Natural killer cell (primary cell): Measurements from ENCODE around the gene HELZ. TPM values are rescaled to one million over a fixed set of nuclear protein-coding genes. Genes with fewer than 3 reads are reported as not detected.

ENCODE experiments used
- ATAC-seq, 3 donors: fragments of 150-1000 bp in 2 of 3; fragments of 200-7000 bp in 1 of 3; cut with Tn5 transposase; 1 replicate in 1 of 3; 2 replicates in 2 of 3; pipeline ENCODE4 v1.10.0; 2021; ENCODE audit warnings: mild to moderate bottlenecking in 2 of 3, moderate library complexity in 2 of 3
- DNase-seq, 2 donors: peaks; one replicate each; pipeline versions ENCODE4 v3.0.0 to v3.0.0-alpha.2; 2013 to 2021; ENCODE audit warnings: mixed read lengths in 1 of 2
- H3K27ac ChIP-seq: one replicate; pipeline ENCODE4 v1.5.1; 2013; ENCODE audit warnings: mild to moderate bottlenecking, low read length
- H3K27me3 ChIP-seq: one replicate; pipeline ENCODE4 v1.6.1; 2013; ENCODE audit warnings: low read length; ENCODE audit not compliant: control insufficient read depth, insufficient read depth
- H3K36me3 ChIP-seq: one replicate; pipeline ENCODE4 v1.6.1; 2013; ENCODE audit warnings: low read length; ENCODE audit not compliant: control insufficient read depth, insufficient read depth
- H3K4me1 ChIP-seq: one replicate; pipeline ENCODE4 v1.6.1; 2013; ENCODE audit warnings: low read length; ENCODE audit not compliant: control insufficient read depth, insufficient read depth
- H3K4me3 ChIP-seq: one replicate; pipeline ENCODE4 v1.5.1; 2013; ENCODE audit warnings: low read length
- H3K9me3 ChIP-seq: one replicate; pipeline ENCODE4 v1.6.1; 2013; ENCODE audit warnings: low read length; ENCODE audit not compliant: control insufficient read depth, insufficient read depth
- H3K27ac Mint-ChIP-seq, 2 donors: one replicate each; pipeline ENCODE4 v1.8.0; 2022; ENCODE audit warnings: mild to moderate bottlenecking in 2 of 2, mixed read lengths in 2 of 2, moderate library complexity in 1 of 2
- H3K27me3 Mint-ChIP-seq, 2 donors: one replicate each; pipeline ENCODE4 v1.8.0; 2022; ENCODE audit warnings: low read depth in 2 of 2, mixed read lengths in 2 of 2
- H3K36me3 Mint-ChIP-seq: one replicate; pipeline ENCODE4 v1.8.0; 2022; ENCODE audit warnings: mixed read lengths
- H3K4me1 Mint-ChIP-seq, 2 donors: one replicate each; pipeline ENCODE4 v1.8.0; 2022; ENCODE audit warnings: mixed read lengths in 2 of 2
- H3K4me3 Mint-ChIP-seq: one replicate; pipeline ENCODE4 v1.8.0; 2022; ENCODE audit warnings: mild to moderate bottlenecking, moderate library complexity, mixed read lengths
- H3K9me3 Mint-ChIP-seq, 2 donors: one replicate each; pipeline ENCODE4 v1.8.0; 2022; ENCODE audit warnings: mixed read lengths in 2 of 2
- CTCF ChIP-seq: fragments of 200-600 bp; IDR thresholded peaks from one replicate; pipeline ENCODE4 v1.8.0; 2022; ENCODE audit warnings: antibody characterized with exemption
- WGBS: methylation state at CpG from one replicate; pipeline ENCODE4 v1.1.7; 2013; ENCODE audit warnings: missing lambda C conversion rate; ENCODE audit not compliant: insufficient coverage; 5-methylcytosine and 5-hydroxymethylcytosine counted together
- intact Hi-C: fragments of 100-400 bp; cut with micrococcal nuclease; formaldehyde crosslinking; loops from one replicate; pipeline ENCODE4 v1.14.2; 2022
- total RNA-seq, 4 donors: library from RNA; stranded (reverse); fragments of 120-200 nt in 1 of 4; gene quantifications; one replicate each; pipeline versions ENCODE4 v1.2.3 to v1.2.4, GENCODE V29; 2013 to 2022

Gene HELZ
- total RNA-seq, 3 donors from 2014 or later (not counting 1 experiment from before 2014, with no cell fraction given): 274 to 355 (median 292) TPM

GRCh38 chr17:67022451-67022810 lies 222.6 kb downstream of the HELZ start:
- WGBS: 88% methylated on average over 12 of the region's 12 CpGs
- ATAC-seq: no peak
- H3K27me3 ChIP-seq: no peaks in the 10 kb centered on the region
- Mint-ChIP-seq H3K27ac (no peak overlapping the region), H3K27me3 (no peaks in the 10 kb centered on the region), H3K4me1 (no peaks in the 10 kb centered on the region), H3K36me3 (no peaks in the 10 kb centered on the region), H3K9me3 (no peaks in the 10 kb centered on the region), H3K4me3 (no peak overlapping the region)
- DNase-seq: no peak
- no peak overlapping the region for H3K27ac ChIP-seq
- no peak overlapping the region for H3K4me3 ChIP-seq
- H3K36me3 ChIP-seq: no peaks in the 10 kb centered on the region
- TF ChIP-seq CTCF: no peak
- intact Hi-C loops: no loop called here
- H3K4me1 ChIP-seq: no peaks in the 10 kb centered on the region
- no peaks in the 10 kb centered on the region for H3K9me3 ChIP-seq

GRCh38 chr17:67021743-67022450 lies 223.1 kb downstream of the HELZ start:
- H3K9me3 Mint-ChIP-seq: no peaks in the 10 kb centered on the region
- no peaks in the 10 kb centered on the region for H3K4me1 Mint-ChIP-seq
- H3K4me3 ChIP-seq: no peak overlapping the region
- no peaks in the 10 kb centered on the region for H3K4me1 ChIP-seq
- no peaks in the 10 kb centered on the region for H3K36me3 ChIP-seq
- no peak overlapping the region for H3K4me3 Mint-ChIP-seq
- no peak for ATAC-seq
- H3K27ac ChIP-seq: no peak overlapping the region
- TF ChIP-seq CTCF: no peak
- no peaks in the 10 kb centered on the region for H3K9me3 ChIP-seq
- intact Hi-C loops: no loop called here
- no peaks in the 10 kb centered on the region for H3K36me3 Mint-ChIP-seq
- H3K27me3 Mint-ChIP-seq: no peaks in the 10 kb centered on the region
- no peak for DNase-seq
- H3K27ac Mint-ChIP-seq: no peak overlapping the region
- no peaks in the 10 kb centered on the region for H3K27me3 ChIP-seq
- 84% methylated on average over 14 of the region's 16 CpGs for WGBS

GRCh38 chr17:67021196-67021595 lies 223.8 kb downstream of the HELZ start:
- no peaks in the 10 kb centered on the region for H3K4me1 Mint-ChIP-seq
- H3K4me3 Mint-ChIP-seq: no peak overlapping the region
- DNase-seq (no peak), ATAC-seq (no peak)
- Histone ChIP-seq H3K4me3 (no peak overlapping the region), H3K36me3 (no peaks in the 10 kb centered on the region), H3K27ac (no peak overlapping the region), H3K9me3 (no peaks in the 10 kb centered on the region), H3K27me3 (no peaks in the 10 kb centered on the region), H3K4me1 (no peaks in the 10 kb centered on the region)
- WGBS: 85% methylated on average over 7 of the region's 7 CpGs
- H3K36me3 Mint-ChIP-seq: no peaks in the 10 kb centered on the region
- no peak for TF ChIP-seq CTCF
- intact Hi-C loops: no loop called here
- H3K27me3 Mint-ChIP-seq: no peaks in the 10 kb centered on the region
- H3K27ac Mint-ChIP-seq: no peak overlapping the region
- no peaks in the 10 kb centered on the region for H3K9me3 Mint-ChIP-seq

Other genes starting within 250 kb of the HELZ start
- gene CACNG1, start 200.6 kb downstream of the HELZ start, total RNA-seq: not detected
- 10 to 100 TPM; 57.4 to 58.2 (median 58.0) TPM for gene PSMD12, start 121.4 kb upstream of the HELZ start, total RNA-seq
- gene PITPNC1, start 132.1 kb upstream of the HELZ start, total RNA-seq: 100 to 1,000 TPM; 150 to 185 (median 169) TPM